Esophagus squamous epithelium (tissue), 5 donors: ENCODE results near the gene ZNF488. TPM values are rescaled to one million over a fixed set of nuclear protein-coding genes. Genes with fewer than 3 reads are reported as not detected.

Experiments
- DNase-seq: peaks from one replicate; lab custom pipeline; 2025; lab: John Stamatoyannopoulos, UW
- H3K27ac ChIP-seq, 4 donors: fragments of 200-600 bp; sonication (generic); one replicate each; pipeline ENCODE4 v1.5.1; 2016 to 2019; ENCODE audit warnings: mild to moderate bottlenecking in 1 of 4
- H3K27me3 ChIP-seq, 4 donors: fragments of 200-600 bp; sonication (generic); 1 replicate in 3 of 4; 2 replicates in 1 of 4; pipeline versions ENCODE4 v1.5.1 to v1.6.0; 2017 to 2021; ENCODE audit warnings: antibody characterized with exemption in 1 of 4
- H3K36me3 ChIP-seq, 3 donors: fragments of 200-600 bp; sonication (generic); one replicate each; pipeline ENCODE4 v1.5.1; 2016 to 2019
- H3K4me1 ChIP-seq, 3 donors: fragments of 200-600 bp; sonication (generic); one replicate each; pipeline ENCODE4 v1.5.1; 2017 to 2019
- H3K4me3 ChIP-seq, 4 donors: fragments of 200-600 bp; sonication (generic); 1 replicate in 3 of 4; 2 replicates in 1 of 4; pipeline ENCODE4 v1.5.1; 2016 to 2019; ENCODE audit warnings: mild to moderate bottlenecking in 2 of 4, moderate library complexity in 1 of 4
- H3K9me3 ChIP-seq, 3 donors: fragments of 200-600 bp; sonication (generic); one replicate each; pipeline ENCODE4 v1.5.1; 2016 to 2019
- POLR2A ChIP-seq, 4 donors: fragments of 450-650 bp; IDR thresholded peaks; one replicate each; pipeline ENCODE4 v1.6.1; 2017; ENCODE audit warnings: antibody characterized with exemption in 4 of 4, mild to moderate bottlenecking in 4 of 4, moderate library complexity in 3 of 4
- WGBS, 2 donors: methylation state at CpG; one replicate each; pipeline ENCODE4 v1.1.5; 2018; 5-methylcytosine and 5-hydroxymethylcytosine counted together
- intact Hi-C: fragments of 100-400 bp; cut with DNase I; formaldehyde crosslinking; loops from one replicate; pipeline ENCODE4 v1.15.0; 2022
- total RNA-seq, 4 donors: library from RNA; depleted of rRNA; stranded (reverse); fragments of >200 nt; gene quantifications; one replicate each; pipeline ENCODE4 v1.1.0, GENCODE V29; 2016
- TF ChIP-seq, protein P1 (sequence below), 6 experiments: fragments of 450-650 bp in 4 of 6; fragments of 200-600 bp in 2 of 6; sonication (generic) in 2 of 6; IDR thresholded peaks; one replicate each; pipeline ENCODE4 v1.5.1; 2016 to 2019; ENCODE audit warnings: antibody characterized with exemption in 6 of 6, mild to moderate bottlenecking in 4 of 6, moderate library complexity in 4 of 6
- donor health status: DM: yes; HTN: yes; CAD: no.

The ZNF488 gene
- total RNA-seq, 4 donors from 2014 or later, result 0.29 to 1.4 (median 0.73) TPM

DNA sequence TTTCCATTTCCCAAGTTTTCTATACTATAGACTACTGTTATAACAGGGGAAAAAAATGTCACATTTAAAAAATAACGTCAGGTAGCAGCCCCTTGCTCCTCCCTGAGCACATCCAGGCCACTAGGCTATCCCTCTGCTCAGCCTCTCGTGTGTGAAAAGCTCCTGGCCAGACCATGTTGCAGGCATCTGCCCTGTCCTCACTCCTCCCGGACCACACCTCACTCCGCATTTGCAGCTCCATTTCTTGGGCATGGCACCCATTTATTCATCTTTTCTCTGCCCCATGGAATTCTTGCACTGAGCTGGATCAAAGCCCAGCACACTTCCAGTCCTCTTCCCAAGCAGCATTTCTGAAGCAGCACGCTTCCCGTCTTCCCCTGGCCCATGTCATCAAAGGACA lies 63.3 kb downstream of the ZNF488 start:
- Histone ChIP-seq H3K27ac (no peak overlapping the region), H3K4me3 (no peak overlapping the region), H3K9me3 (no peaks in the 10 kb centered on the region), H3K36me3 (no peaks in the 10 kb centered on the region), H3K27me3 (peaks cover 0 to 32% (median 0%) of the 10 kb centered on the region in 4 donors), H3K4me1 (peaks cover 0 to 6% (median 0%) of the 10 kb centered on the region in 3 donors)
- TF ChIP-seq, protein P1, sequence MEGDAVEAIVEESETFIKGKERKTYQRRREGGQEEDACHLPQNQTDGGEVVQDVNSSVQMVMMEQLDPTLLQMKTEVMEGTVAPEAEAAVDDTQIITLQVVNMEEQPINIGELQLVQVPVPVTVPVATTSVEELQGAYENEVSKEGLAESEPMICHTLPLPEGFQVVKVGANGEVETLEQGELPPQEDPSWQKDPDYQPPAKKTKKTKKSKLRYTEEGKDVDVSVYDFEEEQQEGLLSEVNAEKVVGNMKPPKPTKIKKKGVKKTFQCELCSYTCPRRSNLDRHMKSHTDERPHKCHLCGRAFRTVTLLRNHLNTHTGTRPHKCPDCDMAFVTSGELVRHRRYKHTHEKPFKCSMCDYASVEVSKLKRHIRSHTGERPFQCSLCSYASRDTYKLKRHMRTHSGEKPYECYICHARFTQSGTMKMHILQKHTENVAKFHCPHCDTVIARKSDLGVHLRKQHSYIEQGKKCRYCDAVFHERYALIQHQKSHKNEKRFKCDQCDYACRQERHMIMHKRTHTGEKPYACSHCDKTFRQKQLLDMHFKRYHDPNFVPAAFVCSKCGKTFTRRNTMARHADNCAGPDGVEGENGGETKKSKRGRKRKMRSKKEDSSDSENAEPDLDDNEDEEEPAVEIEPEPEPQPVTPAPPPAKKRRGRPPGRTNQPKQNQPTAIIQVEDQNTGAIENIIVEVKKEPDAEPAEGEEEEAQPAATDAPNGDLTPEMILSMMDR (IDR thresholded peaks at IDR 0.05), result no peak
- no peak for TF ChIP-seq POLR2A (IDR thresholded peaks at IDR 0.05)
- DNase-seq, result no peak
- intact Hi-C loops, result no loop called here
- 68 to 83% methylated on average over 6 of the region's 6 CpGs for WGBS, 2 donors

DNA sequence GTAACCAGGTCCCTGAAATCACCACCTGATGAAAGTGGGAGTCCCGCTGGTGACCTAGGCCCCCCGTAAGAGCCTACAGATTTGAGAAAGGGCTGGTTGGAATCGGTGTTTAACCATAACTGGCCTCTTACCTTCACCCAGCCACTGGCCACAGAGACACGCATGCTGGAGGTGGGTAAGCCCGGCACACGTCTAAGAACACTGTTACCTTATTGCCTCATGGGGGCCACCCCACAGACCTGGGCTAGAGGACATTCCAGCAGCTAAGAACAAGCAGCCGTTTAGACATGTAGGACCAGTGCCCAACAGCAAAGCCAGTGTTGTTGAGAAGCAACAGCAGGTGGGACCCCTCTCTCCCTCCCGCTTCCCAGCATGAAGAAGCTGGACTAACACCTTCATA lies 64.3 kb downstream of the ZNF488 start:
- intact Hi-C loops, result no loop called here

DNA sequence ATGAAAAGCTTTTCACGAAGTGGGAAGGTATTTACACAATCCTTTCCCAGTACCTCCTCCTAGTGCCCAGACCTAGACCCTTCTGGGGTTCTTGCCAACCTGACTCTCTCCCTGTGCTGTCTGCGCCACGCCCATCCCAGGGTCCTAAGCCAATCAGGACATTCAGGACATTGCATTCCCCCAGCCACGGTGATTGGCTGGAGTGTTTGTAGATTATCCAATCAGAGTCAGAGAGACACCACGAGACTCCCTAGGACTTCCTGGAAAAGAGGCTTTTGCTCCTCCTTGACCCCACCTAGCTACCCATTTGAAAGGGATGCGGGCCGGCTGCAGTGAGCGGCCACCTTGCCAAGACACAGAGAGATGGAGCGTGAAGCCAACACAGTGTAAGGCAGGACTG lies 65.4 kb downstream of the ZNF488 start:
- Histone ChIP-seq H3K27me3 (peaks cover 0 to 23% (median 0%) of the 10 kb centered on the region in 4 donors), H3K36me3 (no peaks in the 10 kb centered on the region), H3K27ac (no peak overlapping the region), H3K9me3 (no peaks in the 10 kb centered on the region), H3K4me3 (no peak overlapping the region), H3K4me1 (peaks cover 0 to 4% (median 0%) of the 10 kb centered on the region in 3 donors)
- intact Hi-C loops, result no loop called here
- TF ChIP-seq, protein P1 (IDR thresholded peaks at IDR 0.05), result no peak
- TF ChIP-seq POLR2A (IDR thresholded peaks at IDR 0.05), result no peak
- WGBS, 2 donors, result 71 to 81% methylated on average over 4 to 9 of the region's 9 CpGs
- no peak for DNase-seq

More for the DNA sequence above, 64.3 kb downstream of the ZNF488 start:
- H3K36me3 ChIP-seq, result no peaks in the 10 kb centered on the region
- H3K27me3 ChIP-seq, result peaks cover 0 to 23% (median 0%) of the 10 kb centered on the region in 4 donors
- no peak overlapping the region for H3K27ac ChIP-seq
- TF ChIP-seq POLR2A (IDR thresholded peaks at IDR 0.05), result no peak
- DNase-seq, result no peak
- H3K4me1 ChIP-seq, result peaks cover 0 to 4% (median 0%) of the 10 kb centered on the region in 3 donors
- H3K9me3 ChIP-seq, result no peaks in the 10 kb centered on the region
- no peak overlapping the region for H3K4me3 ChIP-seq
- 76 to 94% methylated on average over 5 to 6 of the region's 8 CpGs for WGBS, 2 donors

DNA sequence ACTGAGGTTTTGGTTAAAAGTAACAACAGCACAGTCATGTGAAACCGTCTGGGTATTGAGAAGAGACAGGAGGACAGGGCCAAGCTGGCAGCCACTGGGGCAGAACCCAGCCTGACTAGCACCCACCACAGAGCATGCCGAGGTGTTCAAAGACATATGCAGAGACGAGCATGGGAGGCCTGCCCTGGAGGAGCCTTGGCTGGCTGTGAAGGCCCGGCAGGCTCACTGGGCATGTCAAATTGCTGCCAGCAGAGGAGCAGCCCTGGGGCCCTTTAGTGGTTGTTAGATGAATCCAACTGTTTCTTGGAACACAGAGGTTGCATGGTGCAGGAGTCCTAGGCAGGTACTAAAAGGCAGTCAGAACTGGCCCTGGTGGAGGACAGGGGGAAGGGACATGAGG lies 66.8 kb downstream of the ZNF488 start:
- DNase-seq, result no peak
- no peak overlapping the region for H3K4me3 ChIP-seq
- no peak overlapping the region for H3K27ac ChIP-seq
- WGBS, 2 donors, result 32 to 59% methylated on average over 3 to 4 of the region's 4 CpGs
- peaks cover 0 to 13% (median 0%) of the 10 kb centered on the region in 4 donors for H3K27me3 ChIP-seq
- intact Hi-C loops, result no loop called here
- no peaks in the 10 kb centered on the region for H3K9me3 ChIP-seq
- H3K4me1 ChIP-seq, result peaks cover 0 to under 1% (median under 1%) of the 10 kb centered on the region in 3 donors
- H3K36me3 ChIP-seq, result no peaks in the 10 kb centered on the region
- TF ChIP-seq, protein P1 (IDR thresholded peaks at IDR 0.05), result no peak
- TF ChIP-seq POLR2A (IDR thresholded peaks at IDR 0.05), result no peak

DNA sequence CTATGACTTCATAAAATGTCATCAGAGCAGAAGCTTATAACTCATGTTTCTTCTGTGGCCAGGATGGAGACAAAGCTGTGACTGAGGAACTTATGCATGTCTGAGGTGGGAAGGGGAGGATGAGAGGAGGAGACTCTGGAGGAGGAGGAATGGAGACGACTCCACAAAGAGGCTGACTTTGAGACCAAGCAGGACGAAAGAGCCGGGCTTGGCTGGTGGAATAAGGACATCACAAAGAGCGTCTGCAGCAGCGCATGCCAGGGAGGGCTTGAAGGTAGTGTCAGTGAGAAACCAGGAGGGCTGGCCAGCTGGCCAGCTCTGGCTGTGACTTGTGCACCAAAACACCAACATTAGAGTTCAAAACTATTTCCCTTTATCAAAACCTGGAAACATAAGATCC lies 68.0 kb downstream of the ZNF488 start:
- no peak for DNase-seq
- Histone ChIP-seq H3K27ac (no peak overlapping the region), H3K27me3 (peaks cover 0 to 3% (median 0%) of the 10 kb centered on the region in 4 donors), H3K9me3 (no peaks in the 10 kb centered on the region), H3K4me1 (peaks cover 10 to 12% (median 10%) of the 10 kb centered on the region in 3 donors), H3K4me3 (no peak overlapping the region), H3K36me3 (no peaks in the 10 kb centered on the region)
- no peak for TF ChIP-seq POLR2A (IDR thresholded peaks at IDR 0.05)
- TF ChIP-seq, protein P1 (IDR thresholded peaks at IDR 0.05), result no peak
- intact Hi-C loops, result no loop called here
- 83 to 84% methylated on average over 5 of the region's 5 CpGs for WGBS, 2 donors

Other genes with a start within 250 kb of the ZNF488 start
- 10 to 100 TPM in 1 of 4 donors, under 1 TPM in 3; 0.29 to 12.6 (median 0.57) TPM for gene GDF10, start 84.1 kb downstream of the ZNF488 start, total RNA-seq
- not detected for gene GDF2, start 61.8 kb downstream of the ZNF488 start, total RNA-seq
- gene RBP3, start 35.9 kb downstream of the ZNF488 start, total RNA-seq, result not detected
- gene ANXA8, start 99.8 kb upstream of the ZNF488 start, total RNA-seq, result 100 to 1,000 TPM; 101 to 213 (median 180) TPM
- 10 to 100 TPM in 2 of 4 donors, not detected in 2; 10.0 to 30.8 TPM for gene FAM25G, start 107.4 kb upstream of the ZNF488 start, total RNA-seq
- gene AGAP9, start 139.3 kb upstream of the ZNF488 start, total RNA-seq, result 1 to 10 TPM in 3 of 4 donors, under 1 TPM in 1; 0.94 to 8.8 (median 3.3) TPM